Parathyroid adenoma (tissue), 2 donors: ENCODE results near the gene PIGK.

ENCODE experiments used
- H2AFZ ChIP-seq: fragments of 300-600 bp; sonication (generic); one replicate; pipeline ENCODE4 v1.7.0; 2017; ENCODE audit warnings: antibody characterized with exemption, mild to moderate bottlenecking
- H3K27ac ChIP-seq: fragments of 300-600 bp; sonication (generic); one replicate; pipeline ENCODE4 v1.7.0; 2017
- H3K27me3 ChIP-seq: fragments of 300-600 bp; sonication (generic); one replicate; pipeline ENCODE4 v1.7.0; 2017; ENCODE audit warnings: low read length; ENCODE audit not compliant: control insufficient read depth, insufficient read depth
- H3K36me3 ChIP-seq: fragments of 300-600 bp; sonication (generic); one replicate; pipeline ENCODE4 v1.7.0; 2017; ENCODE audit warnings: low read length; ENCODE audit not compliant: control insufficient read depth, insufficient read depth
- H3K4me1 ChIP-seq: fragments of 300-600 bp; sonication (generic); one replicate; pipeline ENCODE4 v1.7.0; 2017; ENCODE audit warnings: control low read depth
- H3K4me2 ChIP-seq: fragments of 300-600 bp; sonication (generic); one replicate; pipeline ENCODE4 v1.7.0; 2017; ENCODE audit warnings: low read length
- H3K4me3 ChIP-seq: fragments of 300-600 bp; sonication (generic); one replicate; pipeline ENCODE4 v1.7.0; 2017; ENCODE audit warnings: low read depth, low read length
- H3K79me2 ChIP-seq: fragments of 300-600 bp; sonication (generic); one replicate; pipeline ENCODE4 v1.7.0; 2017; ENCODE audit warnings: control low read depth
- H3K9ac ChIP-seq: fragments of 300-600 bp; sonication (generic); one replicate; pipeline ENCODE4 v1.7.0; 2017; ENCODE audit warnings: mild to moderate bottlenecking
- H3K9me3 ChIP-seq: fragments of 300-600 bp; sonication (generic); one replicate; pipeline ENCODE4 v1.7.0; 2017; ENCODE audit warnings: low read length; ENCODE audit not compliant: control insufficient read depth
- TF ChIP-seq, protein P1 (sequence below): fragments of 300-600 bp; sonication (generic); IDR thresholded peaks from one replicate; pipeline ENCODE4 v1.7.0; 2017; ENCODE audit warnings: antibody characterized with exemption, mild to moderate bottlenecking
- donor health status: primary hyperparathyroidism.

Gene PIGK

DNA sequence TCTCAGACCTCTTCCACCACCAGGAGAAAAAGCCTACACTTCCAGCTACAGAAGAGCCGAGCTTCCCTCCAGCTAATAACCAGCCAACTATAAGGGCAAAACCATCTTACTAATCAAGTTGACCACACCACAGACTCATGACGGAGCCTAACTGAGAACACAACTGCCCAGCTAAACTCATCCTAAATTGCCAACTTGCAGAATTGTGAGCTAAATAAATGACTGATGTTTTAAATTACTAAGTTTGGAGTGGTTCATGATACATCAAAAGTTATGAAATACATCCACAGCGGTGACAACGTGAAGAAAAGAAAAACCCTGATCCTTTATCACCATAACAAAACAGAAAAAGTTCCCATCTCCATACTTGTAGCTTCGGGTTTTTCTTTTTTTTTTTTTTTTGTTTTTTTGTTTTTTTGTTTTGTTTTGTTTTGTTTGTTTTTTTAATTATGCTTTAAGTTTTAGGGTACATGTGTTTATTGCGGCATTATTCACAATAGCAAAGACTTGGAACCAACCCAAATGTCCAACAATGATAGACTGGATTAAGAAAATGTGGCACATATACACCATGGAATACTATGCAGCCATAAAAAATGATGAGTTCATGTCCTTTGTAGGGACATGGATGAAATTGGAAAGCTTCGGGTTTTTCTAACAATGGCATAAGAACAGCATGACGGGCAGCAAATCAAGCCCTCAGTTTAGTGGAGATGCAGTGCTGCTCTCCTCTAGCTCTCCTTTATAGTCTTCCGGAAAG lies 122.6 kb downstream of the PIGK start:
- no peaks in the 10 kb centered on the region for H3K27me3 ChIP-seq
- no peak overlapping the region for H3K9ac ChIP-seq
- H2AFZ ChIP-seq: no peak overlapping the region
- H3K4me1 ChIP-seq: no peaks in the 10 kb centered on the region
- no peak overlapping the region for H3K4me3 ChIP-seq
- H3K27ac ChIP-seq: no peak overlapping the region
- H3K36me3 ChIP-seq: no peaks in the 10 kb centered on the region
- no peaks in the 10 kb centered on the region for H3K9me3 ChIP-seq
- no peaks in the 10 kb centered on the region for H3K79me2 ChIP-seq
- TF ChIP-seq, protein P1, sequence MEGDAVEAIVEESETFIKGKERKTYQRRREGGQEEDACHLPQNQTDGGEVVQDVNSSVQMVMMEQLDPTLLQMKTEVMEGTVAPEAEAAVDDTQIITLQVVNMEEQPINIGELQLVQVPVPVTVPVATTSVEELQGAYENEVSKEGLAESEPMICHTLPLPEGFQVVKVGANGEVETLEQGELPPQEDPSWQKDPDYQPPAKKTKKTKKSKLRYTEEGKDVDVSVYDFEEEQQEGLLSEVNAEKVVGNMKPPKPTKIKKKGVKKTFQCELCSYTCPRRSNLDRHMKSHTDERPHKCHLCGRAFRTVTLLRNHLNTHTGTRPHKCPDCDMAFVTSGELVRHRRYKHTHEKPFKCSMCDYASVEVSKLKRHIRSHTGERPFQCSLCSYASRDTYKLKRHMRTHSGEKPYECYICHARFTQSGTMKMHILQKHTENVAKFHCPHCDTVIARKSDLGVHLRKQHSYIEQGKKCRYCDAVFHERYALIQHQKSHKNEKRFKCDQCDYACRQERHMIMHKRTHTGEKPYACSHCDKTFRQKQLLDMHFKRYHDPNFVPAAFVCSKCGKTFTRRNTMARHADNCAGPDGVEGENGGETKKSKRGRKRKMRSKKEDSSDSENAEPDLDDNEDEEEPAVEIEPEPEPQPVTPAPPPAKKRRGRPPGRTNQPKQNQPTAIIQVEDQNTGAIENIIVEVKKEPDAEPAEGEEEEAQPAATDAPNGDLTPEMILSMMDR: no peak
- H3K4me2 ChIP-seq: no peak overlapping the region

GRCh38 chr1:77095236-77095635 lies 124.0 kb downstream of the PIGK start:
- Histone ChIP-seq H2AFZ (no peak overlapping the region), H3K4me3 (no peak overlapping the region), H3K4me1 (no peaks in the 10 kb centered on the region), H3K27me3 (no peaks in the 10 kb centered on the region), H3K9me3 (no peaks in the 10 kb centered on the region), H3K4me2 (no peak overlapping the region), H3K27ac (no peak overlapping the region), H3K79me2 (no peaks in the 10 kb centered on the region), H3K9ac (no peak overlapping the region), H3K36me3 (no peaks in the 10 kb centered on the region)
- TF ChIP-seq, protein P1: no peak

GRCh38 chr1:77089756-77090155 lies 129.5 kb downstream of the PIGK start:
- H3K27me3 ChIP-seq: no peaks in the 10 kb centered on the region
- H3K27ac ChIP-seq: no peak overlapping the region
- no peak overlapping the region for H3K4me2 ChIP-seq
- H2AFZ ChIP-seq: no peak overlapping the region
- H3K9ac ChIP-seq: no peak overlapping the region
- no peaks in the 10 kb centered on the region for H3K36me3 ChIP-seq
- no peaks in the 10 kb centered on the region for H3K9me3 ChIP-seq
- no peaks in the 10 kb centered on the region for H3K4me1 ChIP-seq
- H3K4me3 ChIP-seq: no peak overlapping the region
- H3K79me2 ChIP-seq: no peaks in the 10 kb centered on the region
- TF ChIP-seq, protein P1: no peak

DNA sequence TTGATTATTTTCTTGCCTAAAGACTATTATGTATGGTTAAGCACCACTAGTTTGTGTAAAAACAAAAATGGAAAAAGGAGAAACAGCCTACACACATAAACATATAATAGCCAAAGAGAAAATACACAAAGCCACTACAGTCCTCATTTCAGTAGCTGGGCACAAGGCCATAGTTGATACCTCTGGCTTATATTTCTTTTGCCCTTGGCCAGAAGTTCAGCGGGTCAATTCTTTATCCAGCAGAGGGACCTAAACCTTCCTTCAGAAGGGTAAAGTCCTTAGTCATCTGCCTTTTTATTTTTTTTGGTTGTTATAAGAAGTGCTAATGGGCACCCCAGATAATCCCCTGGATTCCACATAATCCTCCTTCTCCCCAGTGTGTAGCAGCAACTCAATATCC lies 134.1 kb downstream of the PIGK start:
- Histone ChIP-seq H3K4me2 (no peak overlapping the region), H3K27ac (no peak overlapping the region), H3K36me3 (no peaks in the 10 kb centered on the region), H3K4me1 (no peaks in the 10 kb centered on the region), H3K9me3 (no peaks in the 10 kb centered on the region), H3K79me2 (no peaks in the 10 kb centered on the region), H3K9ac (no peak overlapping the region), H3K27me3 (no peaks in the 10 kb centered on the region), H3K4me3 (no peak overlapping the region), H2AFZ (no peak overlapping the region)
- TF ChIP-seq, protein P1: no peak

DNA sequence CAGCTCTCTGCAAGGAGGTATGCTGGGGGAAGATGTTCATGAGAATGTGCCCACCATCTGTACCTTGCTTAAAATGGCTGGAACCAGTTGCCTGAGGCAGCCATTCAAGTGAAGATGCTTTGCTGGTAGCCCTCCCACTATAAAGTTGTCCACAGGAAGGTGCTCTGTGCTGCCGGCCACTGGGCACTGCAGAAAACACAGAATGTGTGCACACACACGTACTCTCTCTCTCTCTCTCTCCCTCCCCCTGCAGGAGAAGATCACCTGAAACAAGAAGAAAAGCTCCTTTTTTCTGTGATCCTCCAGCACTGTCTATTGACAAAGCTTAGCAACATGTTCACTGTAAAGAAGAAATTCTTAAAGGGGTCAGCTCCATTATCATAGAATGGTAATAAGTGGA lies 134.8 kb downstream of the PIGK start:
- H3K27ac ChIP-seq: no peak overlapping the region
- H3K9me3 ChIP-seq: no peaks in the 10 kb centered on the region
- no peaks in the 10 kb centered on the region for H3K79me2 ChIP-seq
- no peak overlapping the region for H3K4me3 ChIP-seq
- TF ChIP-seq, protein P1: no peak
- no peak overlapping the region for H3K9ac ChIP-seq
- no peak overlapping the region for H2AFZ ChIP-seq
- no peaks in the 10 kb centered on the region for H3K4me1 ChIP-seq
- no peaks in the 10 kb centered on the region for H3K27me3 ChIP-seq
- H3K4me2 ChIP-seq: no peak overlapping the region
- no peaks in the 10 kb centered on the region for H3K36me3 ChIP-seq
